AG20443 (cell line): ENCODE measurements around the gene ITFG2.
A peak's percentile ranks its signal among the peaks of the same experiment; 100 is the strongest.
"Not testable (repeated sequence)": the region's sequence is repeated elsewhere in the genome, so short reads cannot be mapped to it uniquely, and the experiment has no call there.

Experiments
- DNase-seq: peaks from one replicate; pipeline ENCODE4 v3.0.0; 2012; ENCODE audit warnings: low spot score, mixed read lengths

ITFG2 gene

GRCh38 chr12:2863402-2863801 lies 50.9 kb downstream of the ITFG2 start:
- not testable (repeated sequence) for DNase-seq

- no peak for DNase-seq
These were observed 51.7 kb downstream of the ITFG2 start for GRCh38 chr12:2864198-2864597.

GRCh38 chr12:2868986-2869632 lies 56.6 kb downstream of the ITFG2 start:
- peak; percentile 37 for DNase-seq
